ENCODE results near the gene DMRT2.

- TF ChIP-seq CTCF (IDR thresholded peaks at IDR 0.05) (no peak), POLR2A (IDR thresholded peaks at IDR 0.05) (no peak)
Observed at GRCh38 chr9:1047591-1048230, 2.4 kb upstream of the DMRT2 start.
